B cell (primary cell): Measurements from ENCODE around the gene TGFBR2.

Source experiments
- CTCF ChIP-seq: fragments of 200-600 bp; IDR thresholded peaks from one replicate; pipeline ENCODE4 v1.8.0; 2022; ENCODE audit warnings: antibody characterized with exemption, mild to moderate bottlenecking
- EZH2 ChIP-seq: IDR thresholded peaks from 2 replicates; pipeline ENCODE4 v1.6.1; 2012; ENCODE audit warnings: borderline replicate concordance, low read depth, mild to moderate bottlenecking, moderate library complexity, low read length; ENCODE audit not compliant: insufficient read depth, poor library complexity, severe bottlenecking

- TF ChIP-seq CTCF: no peak
- no peak for TF ChIP-seq EZH2
Observed at GRCh38 chr3:30618526-30618925, 12.1 kb downstream of the TGFBR2 start.
